Activated T-helper 1 cell treated with Interleukin-2 at 50 U/mL for 16 hours (primary cell): Measurements from ENCODE around the gene HDAC6.

ENCODE experiments used
- DNase-seq: peaks from one replicate; pipeline ENCODE4 v3.0.0-alpha.2; 2020; ENCODE audit warnings: low read depth

Gene HDAC6

GRCh38 chrX:48801280-48802088 is at the start of gene HDAC6:
Gene HDAC6 (plus strand): TSS chrX:48802067. CDS start chrX:48802693, 626 bp downstream.
- DNase-seq: peak; percentile 92

- DNase-seq: no peak
Observed at GRCh38 chrX:48752498-48752897, 49.4 kb upstream of the HDAC6 start.

- DNase-seq: no peak
Observed at GRCh38 chrX:48753708-48754228, 48.1 kb upstream of the HDAC6 start.

DNA sequence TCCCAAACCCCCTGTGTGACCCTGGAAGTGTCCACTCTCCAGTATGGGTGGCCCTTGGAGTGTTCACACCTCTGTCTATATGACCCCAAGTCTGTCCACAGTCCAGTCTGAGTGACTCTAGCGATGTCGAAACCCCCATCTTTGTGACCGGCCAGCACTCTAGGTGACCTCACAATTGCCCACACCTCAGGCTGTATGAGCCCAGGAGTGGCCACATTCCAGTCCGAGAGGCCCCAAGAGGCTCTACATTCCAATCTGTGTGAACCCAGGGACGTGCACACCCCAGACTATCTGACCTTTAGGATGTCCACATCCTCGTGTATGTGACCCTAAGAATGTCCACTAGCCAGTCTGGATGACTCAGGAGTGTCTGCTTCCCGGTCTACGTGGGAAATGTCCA is 47.6 kb upstream of the HDAC6 start:
- DNase-seq: no peak

- DNase-seq: no peak
Observed at GRCh38 chrX:48761674-48762471, 40.0 kb upstream of the HDAC6 start, which contains the start of gene GLOD5. Gene GLOD5 (plus strand): TSS chrX:48761747. CDS start chrX:48761791, 44 bp downstream.

DNA sequence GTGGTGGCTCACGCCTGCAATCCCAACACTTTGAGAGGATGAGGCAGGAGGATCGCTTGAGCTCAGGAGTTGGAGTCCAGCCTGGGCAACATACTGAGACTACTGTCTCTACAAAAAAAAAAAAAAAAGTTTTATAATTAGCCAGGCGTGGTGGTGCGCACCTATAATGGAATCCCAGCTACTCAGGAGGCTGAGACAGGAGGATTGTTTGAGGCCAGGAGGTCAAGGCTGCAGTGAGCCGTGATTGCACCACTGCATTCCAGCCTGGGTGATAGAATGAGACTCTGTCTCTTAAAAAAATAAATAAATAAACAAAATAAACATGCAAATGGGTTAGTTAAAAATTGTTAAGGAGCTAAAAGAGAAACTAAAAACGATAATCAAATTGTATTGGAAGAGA is 32.6 kb upstream of the HDAC6 start:
- no peak for DNase-seq

- no peak for DNase-seq
Observed at GRCh38 chrX:48770296-48770695, 31.6 kb upstream of the HDAC6 start.

- DNase-seq: no peak
Observed at GRCh38 chrX:48772602-48773001, 29.3 kb upstream of the HDAC6 start.

GRCh38 chrX:48776818-48777439 is 24.9 kb upstream of the HDAC6 start:
- no peak for DNase-seq

DNA sequence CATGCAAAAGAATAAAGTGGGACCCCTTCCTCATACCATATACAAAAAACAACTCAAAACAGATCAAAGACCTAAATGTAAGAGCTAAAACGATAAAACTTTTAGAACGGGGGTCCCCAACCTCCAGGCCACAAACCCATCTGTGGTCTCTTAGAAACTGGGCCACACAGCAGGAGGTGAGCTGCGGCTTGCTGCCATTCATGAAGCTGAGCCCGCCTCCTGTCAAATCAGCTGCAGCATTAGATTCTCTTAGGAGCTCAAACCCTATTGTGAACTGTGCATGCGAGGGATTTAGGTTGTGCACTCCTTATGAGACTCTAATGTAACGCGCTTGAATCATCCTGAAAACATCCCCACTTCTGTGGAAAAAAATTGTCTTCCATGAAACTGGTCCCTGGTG is 22.5 kb upstream of the HDAC6 start:
- DNase-seq: no peak

- DNase-seq: no peak
Observed at GRCh38 chrX:48781705-48782104, 20.2 kb upstream of the HDAC6 start.

DNA sequence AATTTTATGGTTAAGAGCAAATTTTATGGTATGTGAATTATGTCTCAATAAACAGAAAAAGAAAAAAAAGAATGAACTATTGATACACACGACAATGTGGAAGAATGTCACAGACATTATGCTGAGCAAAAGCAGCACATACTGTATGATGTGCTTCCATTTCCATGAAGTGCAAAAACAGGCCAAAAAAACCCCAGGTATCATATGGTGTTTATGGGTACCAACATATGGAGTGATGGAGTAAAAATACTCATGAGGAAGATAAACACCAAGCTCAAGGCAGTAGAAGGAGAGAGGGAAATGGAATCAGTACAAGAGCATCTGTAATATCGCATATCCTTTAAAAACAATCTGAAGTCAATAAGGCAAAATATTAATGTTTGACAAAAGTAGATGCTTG is 19.7 kb upstream of the HDAC6 start:
- no peak for DNase-seq

GRCh38 chrX:48782795-48783194 is 19.1 kb upstream of the HDAC6 start:
- DNase-seq: no peak

DNA sequence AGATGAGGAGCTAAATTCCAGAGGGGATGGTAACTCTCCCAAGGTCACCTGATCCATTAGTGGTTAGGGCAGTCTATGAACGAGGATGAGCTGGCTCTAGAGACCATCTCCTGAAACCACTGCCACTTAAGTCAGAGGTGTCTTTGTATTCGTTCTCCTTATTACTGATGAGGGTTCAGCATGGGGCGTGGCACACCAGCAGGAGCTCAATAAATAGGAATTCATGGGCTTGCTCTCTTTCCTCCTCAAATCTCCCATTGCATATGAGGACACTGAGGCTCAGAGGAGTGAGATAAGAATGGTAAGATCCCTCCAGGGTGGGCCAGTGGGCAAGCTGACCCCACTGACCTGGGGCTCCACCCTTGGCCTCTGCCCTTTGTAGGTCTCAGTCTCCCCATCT is 17.1 kb upstream of the HDAC6 start:
- no peak for DNase-seq

DNA sequence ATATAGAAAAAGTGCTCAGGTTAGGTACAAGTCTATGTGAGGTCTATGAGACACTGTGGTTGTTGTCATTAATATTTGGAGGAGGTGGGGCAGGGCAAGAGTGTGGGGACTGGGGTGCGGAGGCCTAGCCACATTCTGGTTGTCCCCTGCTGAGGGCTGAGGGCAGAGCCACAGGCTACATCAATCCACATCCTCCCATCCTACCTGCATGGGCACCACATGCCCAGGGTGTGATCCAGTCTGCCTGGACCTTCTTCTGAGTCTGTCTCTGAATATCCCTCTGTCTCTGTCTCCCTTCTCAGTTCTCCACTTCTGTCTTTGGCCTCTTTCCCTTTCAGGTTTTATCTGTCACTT is 16.7 kb upstream of the HDAC6 start:
- no peak for DNase-seq

DNA sequence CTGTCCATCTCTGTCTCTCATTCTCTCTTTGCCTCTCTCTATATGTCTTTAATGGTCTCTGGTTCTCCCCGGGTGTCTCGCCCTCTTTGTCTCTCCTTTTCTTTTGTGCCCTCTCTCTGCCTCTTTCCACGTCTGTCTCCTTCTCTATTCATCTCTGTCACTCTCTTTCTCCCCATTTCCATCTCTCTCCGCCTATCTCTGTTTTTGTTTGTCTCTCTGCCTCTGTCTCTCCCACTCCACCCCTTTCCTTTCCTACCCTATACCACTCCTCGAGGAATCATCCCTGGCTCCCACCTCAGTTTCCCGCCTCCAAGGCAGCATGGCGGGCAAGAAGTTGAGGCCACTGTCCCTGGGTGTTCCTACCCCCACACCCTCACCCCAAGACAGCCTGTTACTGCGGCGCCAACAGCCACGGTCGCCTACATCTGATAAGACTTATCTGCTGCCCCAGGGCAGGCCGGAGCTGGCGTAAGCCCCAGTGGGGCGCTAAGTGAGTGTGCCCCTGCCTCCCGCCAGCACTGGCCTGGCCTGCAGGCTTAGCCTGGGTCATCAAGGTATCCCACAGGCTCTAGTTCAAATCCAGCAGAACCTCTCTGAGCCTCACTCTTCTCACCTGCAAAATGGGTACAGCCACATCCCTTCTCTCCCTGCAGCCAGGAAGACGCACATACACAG is 16.2 kb upstream of the HDAC6 start:
- no peak for DNase-seq

DNA sequence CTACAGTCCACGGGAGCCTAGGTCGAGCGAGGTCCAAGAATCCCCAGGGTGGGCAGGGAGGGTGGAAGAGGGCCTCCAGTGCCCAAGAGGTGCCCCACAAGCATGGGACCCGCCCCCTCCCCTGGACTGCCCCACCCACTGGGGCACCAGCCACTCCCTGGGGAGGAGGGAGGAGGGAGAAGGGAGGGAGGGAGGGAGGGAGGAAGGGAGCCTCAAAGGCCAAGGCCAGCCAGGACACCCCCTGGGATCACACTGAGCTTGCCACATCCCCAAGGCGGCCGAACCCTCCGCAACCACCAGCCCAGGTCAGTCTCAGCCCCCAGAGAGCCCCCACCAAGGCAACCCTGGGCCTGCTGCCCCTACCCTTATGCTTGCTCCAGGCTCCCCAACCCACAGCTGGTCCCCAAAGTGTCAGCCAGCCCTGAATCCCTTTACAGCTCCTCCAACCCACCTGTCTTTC is 15.5 kb upstream of the HDAC6 start, which contains the start of gene GATA1:
GATA1 (plus strand) TSS at position 250 of the 460 bp plus-strand sequence. CDS start 4,520 bp downstream, outside the sequence.
- DNase-seq: no peak

DNA sequence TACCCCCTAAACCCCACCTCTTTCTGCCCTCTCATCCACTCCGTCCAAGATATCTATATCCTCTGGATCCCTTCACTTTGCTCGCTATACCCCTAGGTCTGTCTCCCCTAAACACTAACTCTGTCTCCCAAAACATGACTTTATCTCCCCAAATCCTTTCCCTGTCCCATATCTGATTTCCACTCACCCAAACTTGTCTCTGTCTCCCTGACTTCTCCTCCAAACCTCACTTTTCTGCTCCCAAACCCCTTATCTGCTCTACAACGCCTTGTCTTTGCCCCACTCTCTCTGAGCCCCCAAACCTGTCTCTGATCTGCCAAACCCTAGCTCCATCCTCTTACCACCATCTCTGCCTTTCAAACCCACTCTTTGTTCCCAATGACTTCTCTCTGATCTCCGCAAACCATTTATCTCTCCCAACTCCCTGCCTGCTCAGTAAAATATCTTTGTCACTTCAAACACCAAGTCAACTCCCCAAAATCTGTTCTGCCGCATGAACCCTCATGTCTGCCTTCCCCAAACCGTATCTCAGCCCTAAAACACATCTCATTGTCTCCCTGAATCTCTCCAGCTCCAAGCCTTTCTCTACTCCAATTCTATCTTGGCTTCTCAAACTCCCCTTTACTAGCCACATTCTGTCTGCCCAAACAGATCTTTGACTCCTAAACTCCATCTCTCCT is 14.9 kb upstream of the HDAC6 start:
- DNase-seq: no peak

- DNase-seq: no peak
Observed at GRCh38 chrX:48787505-48788443, 14.1 kb upstream of the HDAC6 start.
